Measurements from ENCODE around the gene SKIC2.

The SKIC2 gene

GRCh38 chr6:31954511-31954910 is 4.5 kb upstream of the SKIC2 start:
- Histone ChIP-seq H3K36me3 (ENCODE audit: control insufficient read depth, insufficient read depth, low read length) (peaks cover 31% of the 10 kb centered on the region), H3K27me3 (ENCODE audit: control insufficient read depth, insufficient read depth, low read length) (no peaks in the 10 kb centered on the region), H3K27ac (ENCODE audit: low read length) (no peak overlapping the region), H3K9me3 (ENCODE audit: control insufficient read depth, insufficient read depth, low read length) (no peaks in the 10 kb centered on the region), H3K4me3 (ENCODE audit: low read length) (no peak overlapping the region), H3K4me1 (ENCODE audit: control insufficient read depth, insufficient read depth, low read length) (0 out of 2 replicates have a peak, but pooled peaks cover 1% of the 10 kb centered on the region)
- WGBS (ENCODE audit: insufficient coverage, insufficient read length): no CpG with 5 or more reads among the region's 28 CpGs
- no peak for DNase-seq (ENCODE audit: low read depth, low spot score)

GRCh38 chr6:31956796-31957195 is 2.2 kb upstream of the SKIC2 start:
- H3K36me3 ChIP-seq (ENCODE audit: control insufficient read depth, insufficient read depth, low read length): peaks cover 32% of the 10 kb centered on the region
- H3K27me3 ChIP-seq (ENCODE audit: control insufficient read depth, insufficient read depth, low read length): no peaks in the 10 kb centered on the region

GRCh38 chr6:31958412-31958740 is 599 bp upstream of the SKIC2 start:
- Histone ChIP-seq H3K36me3 (ENCODE audit: control insufficient read depth, insufficient read depth, low read length) (peaks cover 36% of the 10 kb centered on the region), H3K27me3 (ENCODE audit: control insufficient read depth, insufficient read depth, low read length) (no peaks in the 10 kb centered on the region), H3K9me3 (ENCODE audit: control insufficient read depth, insufficient read depth, low read length) (no peaks in the 10 kb centered on the region), H3K27ac (ENCODE audit: low read length) (no peak overlapping the region), H3K4me1 (ENCODE audit: control insufficient read depth, insufficient read depth, low read length) (0 out of 2 replicates have a peak, but pooled peaks cover 1% of the 10 kb centered on the region), H3K4me3 (ENCODE audit: low read length) (peak overlapping the region; percentile 94)
- no peak for DNase-seq (ENCODE audit: low read depth, low spot score)
- no CpG with 5 or more reads among the region's 11 CpGs for WGBS (ENCODE audit: insufficient coverage, insufficient read length)

More at GRCh38 chr6:31956796-31957195, 2.2 kb upstream of the SKIC2 start:
- no peak overlapping the region for H3K27ac ChIP-seq (ENCODE audit: low read length)
- no CpG with 5 or more reads among the region's 3 CpGs for WGBS (ENCODE audit: insufficient coverage, insufficient read length)
- H3K4me3 ChIP-seq (ENCODE audit: low read length): no peak overlapping the region
- no peaks in the 10 kb centered on the region for H3K9me3 ChIP-seq (ENCODE audit: control insufficient read depth, insufficient read depth, low read length)
- 0 out of 2 replicates have a peak, but pooled peaks cover 1% of the 10 kb centered on the region for H3K4me1 ChIP-seq (ENCODE audit: control insufficient read depth, insufficient read depth, low read length)
- DNase-seq (ENCODE audit: low read depth, low spot score): no peak

DNA sequence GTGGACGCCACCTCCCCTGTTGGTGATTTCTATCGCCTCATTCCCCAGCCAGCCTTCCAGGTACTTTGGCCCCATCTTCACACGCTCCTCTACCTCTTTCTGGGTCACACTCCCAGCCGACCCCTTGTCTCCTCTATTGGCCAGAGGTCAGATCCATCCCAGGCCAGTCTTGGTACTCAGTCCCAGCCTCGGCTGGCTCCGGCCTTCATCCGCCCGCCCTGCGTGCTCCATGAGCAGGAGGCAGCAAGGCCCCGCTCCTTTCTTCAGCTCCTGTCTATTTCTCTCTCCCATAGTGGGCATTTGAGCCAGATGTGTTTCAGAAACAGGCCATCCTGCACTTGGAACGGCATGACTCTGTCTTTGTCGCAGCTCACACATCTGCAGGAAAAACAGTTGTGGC is 2.6 kb downstream of the SKIC2 start:
- Histone ChIP-seq H3K4me3 (ENCODE audit: low read length) (no peak overlapping the region), H3K27me3 (ENCODE audit: control insufficient read depth, insufficient read depth, low read length) (no peaks in the 10 kb centered on the region), H3K27ac (ENCODE audit: low read length) (no peak overlapping the region), H3K4me1 (ENCODE audit: control insufficient read depth, insufficient read depth, low read length) (0 out of 2 replicates have a peak, but pooled peaks cover 1% of the 10 kb centered on the region), H3K36me3 (ENCODE audit: control insufficient read depth, insufficient read depth, low read length) (peaks cover 41% of the 10 kb centered on the region), H3K9me3 (ENCODE audit: control insufficient read depth, insufficient read depth, low read length) (no peaks in the 10 kb centered on the region)
- no peak for DNase-seq (ENCODE audit: low read depth, low spot score)
- no CpG with 5 or more reads among the region's 12 CpGs for WGBS (ENCODE audit: insufficient coverage, insufficient read length)

GRCh38 chr6:31963921-31964320 is 4.9 kb downstream of the SKIC2 start:
- no peak overlapping the region for H3K4me3 ChIP-seq (ENCODE audit: low read length)
- no peaks in the 10 kb centered on the region for H3K27me3 ChIP-seq (ENCODE audit: control insufficient read depth, insufficient read depth, low read length)
- no peak for DNase-seq (ENCODE audit: low read depth, low spot score)
- no peaks in the 10 kb centered on the region for H3K9me3 ChIP-seq (ENCODE audit: control insufficient read depth, insufficient read depth, low read length)
- H3K36me3 ChIP-seq (ENCODE audit: control insufficient read depth, insufficient read depth, low read length): peaks cover 57% of the 10 kb centered on the region
- WGBS (ENCODE audit: insufficient coverage, insufficient read length): no CpG with 5 or more reads among the region's 19 CpGs
- no peak overlapping the region for H3K27ac ChIP-seq (ENCODE audit: low read length)
- no peaks in the 10 kb centered on the region for H3K4me1 ChIP-seq (ENCODE audit: control insufficient read depth, insufficient read depth, low read length)

- Histone ChIP-seq H3K27ac (ENCODE audit: low read length) (no peak overlapping the region), H3K4me1 (ENCODE audit: control insufficient read depth, insufficient read depth, low read length) (no peaks in the 10 kb centered on the region), H3K36me3 (ENCODE audit: control insufficient read depth, insufficient read depth, low read length) (peaks cover 61% of the 10 kb centered on the region), H3K27me3 (ENCODE audit: control insufficient read depth, insufficient read depth, low read length) (no peaks in the 10 kb centered on the region), H3K4me3 (ENCODE audit: low read length) (no peak overlapping the region), H3K9me3 (ENCODE audit: control insufficient read depth, insufficient read depth, low read length) (no peaks in the 10 kb centered on the region)
- no CpG with 5 or more reads among the region's 13 CpGs for WGBS (ENCODE audit: insufficient coverage, insufficient read length)
- no peak for DNase-seq (ENCODE audit: low read depth, low spot score)
Measured at GRCh38 chr6:31965700-31966099, 6.7 kb downstream of the SKIC2 start.

DNA sequence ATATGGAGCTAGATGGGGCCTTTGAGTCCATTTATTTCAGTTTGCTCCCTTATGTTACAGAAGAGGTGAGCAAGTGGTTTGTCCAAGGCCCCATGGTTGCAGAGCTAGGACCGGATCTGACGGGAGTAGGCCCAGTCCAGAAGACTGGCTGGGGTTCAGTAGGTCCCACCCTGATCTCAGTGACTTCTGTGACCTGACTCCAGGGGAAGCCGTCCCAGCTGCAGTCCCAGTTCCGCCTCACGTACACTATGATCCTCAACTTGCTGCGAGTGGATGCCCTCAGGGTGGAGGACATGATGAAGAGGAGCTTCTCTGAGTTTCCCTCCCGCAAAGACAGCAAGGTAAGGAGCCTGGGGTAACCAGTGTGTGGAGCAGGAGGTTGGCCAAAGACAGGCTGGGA is 7.5 kb downstream of the SKIC2 start:
- no peak for DNase-seq (ENCODE audit: low read depth, low spot score)
- Histone ChIP-seq H3K27ac (ENCODE audit: low read length) (no peak overlapping the region), H3K4me1 (ENCODE audit: control insufficient read depth, insufficient read depth, low read length) (no peaks in the 10 kb centered on the region), H3K4me3 (ENCODE audit: low read length) (no peak overlapping the region), H3K27me3 (ENCODE audit: control insufficient read depth, insufficient read depth, low read length) (no peaks in the 10 kb centered on the region), H3K9me3 (ENCODE audit: control insufficient read depth, insufficient read depth, low read length) (no peaks in the 10 kb centered on the region), H3K36me3 (ENCODE audit: control insufficient read depth, insufficient read depth, low read length) (peaks cover 56% of the 10 kb centered on the region)
- no CpG with 5 or more reads among the region's 7 CpGs for WGBS (ENCODE audit: insufficient coverage, insufficient read length)

DNA sequence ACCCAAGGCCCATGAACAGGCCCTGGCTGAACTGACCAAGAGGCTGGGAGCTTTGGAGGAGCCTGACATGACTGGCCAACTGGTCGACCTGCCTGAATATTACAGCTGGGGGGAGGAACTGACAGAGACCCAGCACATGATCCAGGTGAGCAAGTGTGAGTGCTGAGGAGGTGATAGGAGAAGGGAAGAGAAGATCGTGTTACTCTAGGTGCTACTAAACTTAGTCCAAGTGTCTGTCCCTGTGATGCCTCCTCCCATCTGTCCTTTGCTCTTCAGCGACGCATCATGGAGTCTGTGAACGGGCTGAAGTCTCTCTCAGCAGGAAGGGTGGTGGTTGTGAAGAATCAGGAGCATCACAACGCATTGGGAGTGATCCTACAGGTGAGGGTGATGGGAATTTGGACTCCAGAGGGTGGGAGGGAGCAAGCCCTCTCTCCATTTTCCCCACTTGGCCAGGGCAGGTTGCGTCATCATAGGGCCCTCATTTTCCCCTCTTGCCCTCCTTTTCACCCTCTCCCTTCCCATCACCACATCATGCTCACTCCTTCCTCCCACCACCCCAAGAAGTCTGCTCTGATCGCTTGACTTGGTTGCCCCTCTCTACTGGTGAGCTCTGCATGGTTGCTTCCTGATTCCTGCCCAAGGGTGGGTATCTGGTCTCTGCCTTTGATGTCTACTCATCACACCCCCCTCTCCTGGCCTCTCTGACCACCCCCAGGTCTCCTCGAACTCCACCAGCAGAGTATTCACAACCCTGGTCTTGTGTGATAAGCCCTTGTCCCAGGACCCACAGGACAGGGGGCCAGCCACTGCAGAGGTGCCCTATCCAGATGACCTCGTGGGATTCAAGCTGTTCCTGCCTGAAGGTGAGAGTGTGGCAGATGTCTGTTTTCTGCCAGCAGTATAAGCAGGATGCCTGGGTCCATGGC is 8.3 kb downstream of the SKIC2 start:
- Histone ChIP-seq H3K4me3 (ENCODE audit: low read length) (no peak overlapping the region), H3K9me3 (ENCODE audit: control insufficient read depth, insufficient read depth, low read length) (no peaks in the 10 kb centered on the region), H3K27ac (ENCODE audit: low read length) (no peak overlapping the region), H3K27me3 (ENCODE audit: control insufficient read depth, insufficient read depth, low read length) (no peaks in the 10 kb centered on the region), H3K36me3 (ENCODE audit: control insufficient read depth, insufficient read depth, low read length) (peaks cover 53% of the 10 kb centered on the region), H3K4me1 (ENCODE audit: control insufficient read depth, insufficient read depth, low read length) (no peaks in the 10 kb centered on the region)
- no peak for DNase-seq (ENCODE audit: low read depth, low spot score)
- WGBS (ENCODE audit: insufficient coverage, insufficient read length): no CpG with 5 or more reads among the region's 10 CpGs

DNA sequence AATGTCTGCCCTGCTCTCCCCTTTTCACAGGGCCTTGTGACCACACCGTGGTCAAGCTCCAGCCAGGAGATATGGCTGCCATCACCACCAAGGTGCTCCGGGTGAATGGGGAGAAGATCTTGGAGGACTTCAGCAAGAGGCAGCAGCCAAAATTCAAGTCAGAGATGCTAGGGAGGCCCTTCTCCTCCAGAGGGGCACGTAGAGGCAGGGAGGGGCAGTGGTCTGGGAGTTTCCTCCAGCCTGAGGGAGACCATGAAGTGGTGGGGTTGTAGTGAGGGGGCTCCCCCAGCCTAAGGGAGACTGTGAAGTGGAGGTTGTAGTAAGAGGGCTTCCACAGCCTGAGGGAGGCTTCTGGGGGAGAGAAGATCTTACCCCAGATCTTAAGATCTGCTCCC is 8.9 kb downstream of the SKIC2 start:
- no peaks in the 10 kb centered on the region for H3K9me3 ChIP-seq (ENCODE audit: control insufficient read depth, insufficient read depth, low read length)
- no CpG with 5 or more reads among the region's 3 CpGs for WGBS (ENCODE audit: insufficient coverage, insufficient read length)
- no peak overlapping the region for H3K27ac ChIP-seq (ENCODE audit: low read length)
- DNase-seq (ENCODE audit: low read depth, low spot score): no peak
- H3K27me3 ChIP-seq (ENCODE audit: control insufficient read depth, insufficient read depth, low read length): no peaks in the 10 kb centered on the region
- H3K4me3 ChIP-seq (ENCODE audit: low read length): no peak overlapping the region
- H3K36me3 ChIP-seq (ENCODE audit: control insufficient read depth, insufficient read depth, low read length): peaks cover 47% of the 10 kb centered on the region
- H3K4me1 ChIP-seq (ENCODE audit: control insufficient read depth, insufficient read depth, low read length): no peaks in the 10 kb centered on the region

GRCh38 chr6:31968326-31968725 is 9.4 kb downstream of the SKIC2 start:
- Histone ChIP-seq H3K4me3 (ENCODE audit: low read length) (no peak overlapping the region), H3K4me1 (ENCODE audit: control insufficient read depth, insufficient read depth, low read length) (no peaks in the 10 kb centered on the region), H3K27ac (ENCODE audit: low read length) (no peak overlapping the region), H3K9me3 (ENCODE audit: control insufficient read depth, insufficient read depth, low read length) (no peaks in the 10 kb centered on the region), H3K36me3 (ENCODE audit: control insufficient read depth, insufficient read depth, low read length) (peaks cover 43% of the 10 kb centered on the region), H3K27me3 (ENCODE audit: control insufficient read depth, insufficient read depth, low read length) (no peaks in the 10 kb centered on the region)
- DNase-seq (ENCODE audit: low read depth, low spot score): no peak
- no CpG with 5 or more reads among the region's 11 CpGs for WGBS (ENCODE audit: insufficient coverage, insufficient read length)

Data from iPS DF 6.9 (cell line).